CD4-positive, alpha-beta memory T cell (primary cell): ENCODE results near the gene ATP6V1B1. TPM values are rescaled to one million over a fixed set of nuclear protein-coding genes. Genes with fewer than 3 reads are reported as not detected.

Experiments
- CTCF ChIA-PET: fragments of 350-600 bp; sonication (Branson Sonifier 250); formaldehyde crosslinking; loops from one replicate; lab custom pipeline; 2021; ENCODE audit warnings: inconsistent platforms; ENCODE audit not compliant: partially characterized antibody; lab: Charles Lee
- POLR2A ChIA-PET: fragments of 350-600 bp; sonication (Branson Sonifier 250); formaldehyde crosslinking; loops from one replicate; lab custom pipeline; 2021; ENCODE audit not compliant: partially characterized antibody; lab: Charles Lee
- DNase-seq, 5 donors: peaks; one replicate each; pipeline versions ENCODE4 v3.0.0 to v3.0.0-alpha.2; 2020 to 2022; ENCODE audit warnings: mixed read lengths in 1 of 5
- H3K27ac ChIP-seq: one replicate; pipeline ENCODE4 v1.7.0; 2013; ENCODE audit warnings: low read depth, low read length
- H3K27me3 ChIP-seq: 2 replicates; pipeline ENCODE4 v1.7.0; 2013; ENCODE audit warnings: mild to moderate bottlenecking, low read length, moderate library complexity; ENCODE audit not compliant: insufficient read depth
- H3K36me3 ChIP-seq: 2 replicates; pipeline ENCODE4 v1.7.0; 2013; ENCODE audit warnings: mild to moderate bottlenecking, low read length, moderate library complexity; ENCODE audit not compliant: insufficient read depth
- H3K4me1 ChIP-seq: 2 replicates; pipeline ENCODE4 v1.7.0; 2013; ENCODE audit warnings: mild to moderate bottlenecking, low read length, moderate library complexity; ENCODE audit not compliant: insufficient read depth
- H3K4me3 ChIP-seq, 2 donors: one replicate each; pipeline ENCODE4 v1.7.0; 2013; ENCODE audit warnings: low read length in 2 of 2, mild to moderate bottlenecking in 1 of 2
- H3K9me3 ChIP-seq, 2 donors: one replicate each; pipeline ENCODE4 v1.7.0; 2013; ENCODE audit warnings: low read length in 2 of 2, control low read depth in 1 of 2; ENCODE audit not compliant: control insufficient read depth in 1 of 2
- H3K27ac Mint-ChIP-seq, 7 donors: one replicate each; pipeline ENCODE4 v1.8.0; 2020 to 2021; ENCODE audit warnings: mixed read lengths in 7 of 7, mild to moderate bottlenecking in 6 of 7, inconsistent platforms in 3 of 7, moderate library complexity in 3 of 7
- H3K27me3 Mint-ChIP-seq, 2 donors: one replicate each; pipeline ENCODE4 v1.8.0; 2020 to 2021; ENCODE audit warnings: mixed read lengths in 2 of 2
- H3K36me3 Mint-ChIP-seq, 2 donors: one replicate each; pipeline ENCODE4 v1.8.0; 2020 to 2021; ENCODE audit warnings: mixed read lengths in 2 of 2, inconsistent platforms in 1 of 2, mild to moderate bottlenecking in 1 of 2
- H3K4me1 Mint-ChIP-seq, 4 donors: one replicate each; pipeline ENCODE4 v1.8.0; 2020 to 2021; ENCODE audit warnings: mixed read lengths in 4 of 4, mild to moderate bottlenecking in 1 of 4
- H3K4me3 Mint-ChIP-seq, 8 donors: one replicate each; pipeline ENCODE4 v1.8.0; 2020 to 2021; ENCODE audit warnings: mixed read lengths in 8 of 8, mild to moderate bottlenecking in 7 of 8, moderate library complexity in 6 of 8, inconsistent platforms in 3 of 8
- H3K9me3 Mint-ChIP-seq, 8 donors: one replicate each; pipeline ENCODE4 v1.8.0; 2020 to 2021; ENCODE audit warnings: mixed read lengths in 8 of 8, mild to moderate bottlenecking in 5 of 8, inconsistent platforms in 3 of 8, moderate library complexity in 1 of 8
- intact Hi-C: fragments of 100-400 bp; cut with micrococcal nuclease; formaldehyde crosslinking; loops from one replicate; pipeline ENCODE4 v1.15.1; 2023
- polyA plus RNA-seq, 2 donors: library from polyadenylated mRNA; unstranded; fragments of 300-500 nt; fragmentation: Illumina TruSeq; gene quantifications; one replicate each; pipeline ENCODE4 v1.2.3, GENCODE V29; 2021
- total RNA-seq, 2 experiments: library from RNA; stranded (reverse); gene quantifications; one replicate each; pipeline ENCODE4 v1.2.3, GENCODE V29; 2021

ATP6V1B1 gene
- total and polyA plus RNA-seq, 4 experiments from 2014 or later, result not detected

- Histone ChIP-seq H3K4me1 (peaks cover 5% of the 10 kb centered on the region), H3K9me3 (no peaks in the 10 kb centered on the region), H3K36me3 (no peaks in the 10 kb centered on the region), H3K4me3 (no peak overlapping the region), H3K27me3 (peaks cover 12% of the 10 kb centered on the region), H3K27ac (no peak overlapping the region)
- H3K27ac Mint-ChIP-seq, result peak overlapping the region in 1 of 7 donors; percentile 56
- ChIA-PET CTCF (interaction anchor here (1.3 to 2.1 kb wide), 3 partner anchors 9 to 42 kb away, joined by 4 to 6 read pairs (median 5); no protein-coding TSS in a partner anchor), POLR2A (no interaction called here)
- peaks cover 22 to 44% of the 10 kb centered on the region in 2 donors for H3K27me3 Mint-ChIP-seq
- H3K4me3 Mint-ChIP-seq, result no peak overlapping the region
- H3K9me3 Mint-ChIP-seq, result no peaks in the 10 kb centered on the region
- no peaks in the 10 kb centered on the region for H3K36me3 Mint-ChIP-seq
- no peak for DNase-seq
- intact Hi-C loops, result no loop called here
- peaks cover 3 to 9% (median 5%) of the 10 kb centered on the region in 4 donors for H3K4me1 Mint-ChIP-seq
Observed at GRCh38 chr2:70959851-70960832, 24.4 kb downstream of the ATP6V1B1 start.

- Histone ChIP-seq H3K4me1 (peaks cover 5% of the 10 kb centered on the region), H3K4me3 (no peak overlapping the region), H3K27ac (no peak overlapping the region), H3K27me3 (peaks cover 7% of the 10 kb centered on the region), H3K36me3 (no peaks in the 10 kb centered on the region), H3K9me3 (no peaks in the 10 kb centered on the region)
- ChIA-PET POLR2A (no interaction called here), CTCF (interaction anchor here (1.3 to 3.9 kb wide), 5 partner anchors 10 to 41 kb away, joined by 3 to 24 read pairs (median 5); no protein-coding TSS in a partner anchor)
- DNase-seq, result no peak
- no peaks in the 10 kb centered on the region for H3K9me3 Mint-ChIP-seq
- intact Hi-C loops, result no loop called here
- peaks cover 15 to 39% of the 10 kb centered on the region in 2 donors for H3K27me3 Mint-ChIP-seq
- no peak overlapping the region for H3K4me3 Mint-ChIP-seq
- H3K4me1 Mint-ChIP-seq, result peaks cover 3 to 10% (median 6%) of the 10 kb centered on the region in 4 donors
- no peak overlapping the region for H3K27ac Mint-ChIP-seq
- no peaks in the 10 kb centered on the region for H3K36me3 Mint-ChIP-seq
Observed at GRCh38 chr2:70960833-70961647, 25.3 kb downstream of the ATP6V1B1 start.

GRCh38 chr2:70961648-70961994 lies 25.9 kb downstream of the ATP6V1B1 start:
- POLR2A ChIA-PET, result no interaction called here
- no peak overlapping the region for H3K4me3 Mint-ChIP-seq
- no peak for DNase-seq
- no peaks in the 10 kb centered on the region for H3K36me3 Mint-ChIP-seq
- no peaks in the 10 kb centered on the region for H3K9me3 Mint-ChIP-seq
- H3K4me1 ChIP-seq, result peaks cover 5% of the 10 kb centered on the region
- no peaks in the 10 kb centered on the region for H3K9me3 ChIP-seq
- intact Hi-C loops, result no loop called here
- H3K4me3 ChIP-seq, result no peak overlapping the region
- H3K27ac Mint-ChIP-seq, result peak overlapping the region in 1 of 7 donors; percentile 57
- CTCF ChIA-PET, result interaction anchor here (1.4 to 3.9 kb wide), 3 partner anchors 14 to 41 kb away, joined by 3 to 24 read pairs (median 6); no protein-coding TSS in a partner anchor
- peaks cover 12 to 38% of the 10 kb centered on the region in 2 donors for H3K27me3 Mint-ChIP-seq
- H3K36me3 ChIP-seq, result no peaks in the 10 kb centered on the region
- no peak overlapping the region for H3K27ac ChIP-seq
- H3K4me1 Mint-ChIP-seq, result peaks cover 3 to 10% (median 6%) of the 10 kb centered on the region in 4 donors
- peaks cover 7% of the 10 kb centered on the region for H3K27me3 ChIP-seq

- no peak for DNase-seq
- intact Hi-C loops, result no loop called here
- Histone ChIP-seq H3K4me1 (peaks cover 5% of the 10 kb centered on the region), H3K27ac (no peak overlapping the region), H3K9me3 (no peaks in the 10 kb centered on the region), H3K36me3 (no peaks in the 10 kb centered on the region), H3K27me3 (peaks cover 7% of the 10 kb centered on the region), H3K4me3 (no peak overlapping the region)
- CTCF ChIA-PET, result interaction anchor here (1.4 to 3.9 kb wide), 3 partner anchors 15 to 40 kb away, joined by 3 to 24 read pairs (median 6); no protein-coding TSS in a partner anchor
- POLR2A ChIA-PET, result no interaction called here
- no peak overlapping the region for H3K4me3 Mint-ChIP-seq
- no peaks in the 10 kb centered on the region for H3K36me3 Mint-ChIP-seq
- H3K27ac Mint-ChIP-seq, result no peak overlapping the region
- H3K9me3 Mint-ChIP-seq, result no peaks in the 10 kb centered on the region
- peaks cover 9 to 36% of the 10 kb centered on the region in 2 donors for H3K27me3 Mint-ChIP-seq
- H3K4me1 Mint-ChIP-seq, result peaks cover 3 to 10% (median 6%) of the 10 kb centered on the region in 4 donors
Observed at GRCh38 chr2:70962211-70962884, 26.6 kb downstream of the ATP6V1B1 start.

GRCh38 chr2:70962885-70963878 lies 27.5 kb downstream of the ATP6V1B1 start:
- Mint-ChIP-seq H3K27ac (no peak overlapping the region), H3K27me3 (peaks cover 8 to 30% of the 10 kb centered on the region in 2 donors), H3K9me3 (no peaks in the 10 kb centered on the region), H3K4me1 (peaks cover 3 to 10% (median 6%) of the 10 kb centered on the region in 4 donors), H3K4me3 (peak overlapping the region in 3 of 8 donors; percentile 2 to 26 (median 10)), H3K36me3 (no peaks in the 10 kb centered on the region)
- intact Hi-C loops, result no loop called here
- H3K36me3 ChIP-seq, result no peaks in the 10 kb centered on the region
- peaks cover 5% of the 10 kb centered on the region for H3K4me1 ChIP-seq
- H3K27me3 ChIP-seq, result peaks cover 7% of the 10 kb centered on the region
- DNase-seq, result no peak
- ChIA-PET POLR2A (interaction anchor here (1.4 to 1.6 kb wide), 2 partner anchors 12 to 22 kb away, joined by 5 read pairs; no protein-coding TSS in a partner anchor), CTCF (interaction anchor here (0.9 to 5.2 kb wide), 7 partner anchors 12 to 42 kb away, joined by 3 to 71 read pairs (median 24); no protein-coding TSS in a partner anchor)
- H3K9me3 ChIP-seq, result no peaks in the 10 kb centered on the region
- H3K4me3 ChIP-seq, result no peak overlapping the region
- no peak overlapping the region for H3K27ac ChIP-seq

GRCh38 chr2:70964133-70964532 lies 28.4 kb downstream of the ATP6V1B1 start:
- POLR2A ChIA-PET, result interaction anchor here (1.4 to 1.6 kb wide), 2 partner anchors 11 to 21 kb away, joined by 5 read pairs; no protein-coding TSS in a partner anchor
- Histone ChIP-seq H3K27me3 (peaks cover 7% of the 10 kb centered on the region), H3K4me3 (no peak overlapping the region), H3K36me3 (no peaks in the 10 kb centered on the region), H3K27ac (no peak overlapping the region), H3K9me3 (no peaks in the 10 kb centered on the region), H3K4me1 (peaks cover 5% of the 10 kb centered on the region)
- no peak for DNase-seq
- no peaks in the 10 kb centered on the region for H3K36me3 Mint-ChIP-seq
- intact Hi-C loops, result loop anchor here (2.0 kb wide), 1 partner anchor 21 kb away; no protein-coding TSS in a partner anchor
- CTCF ChIA-PET, result interaction anchor here (0.7 to 5.2 kb wide), 13 partner anchors 9 to 246 kb away, joined by 3 to 71 read pairs (median 12); partner anchors contain the start of gene ANKRD53
- H3K4me3 Mint-ChIP-seq, result peak overlapping the region in 1 of 8 donors; percentile 42
- H3K27ac Mint-ChIP-seq, result no peak overlapping the region
- peaks cover 8 to 28% of the 10 kb centered on the region in 2 donors for H3K27me3 Mint-ChIP-seq
- no peaks in the 10 kb centered on the region for H3K9me3 Mint-ChIP-seq
- H3K4me1 Mint-ChIP-seq, result peaks cover 3 to 10% (median 6%) of the 10 kb centered on the region in 4 donors
